GM06990 (cell line): ENCODE results near the gene SYP.

Source experiments
- DNase-seq: peaks from one replicate; pipeline ENCODE4 v3.0.0-alpha.2; 2011; ENCODE audit not compliant: insufficient read length; ENCODE audit errors: extremely low read depth
- H3K27me3 ChIP-seq: replicated peaks from 2 replicates; pipeline ENCODE4 v1.6.0; 2011; ENCODE audit warnings: low read length; ENCODE audit not compliant: control insufficient read depth, insufficient read depth
- H3K36me3 ChIP-seq: 2 replicates; pipeline ENCODE4 v1.5.1; 2011; ENCODE audit warnings: low read length; ENCODE audit not compliant: control insufficient read depth, insufficient read depth
- H3K4me3 ChIP-seq: replicated peaks from 2 replicates; pipeline ENCODE4 v1.5.1; 2011; ENCODE audit warnings: low read depth, mild to moderate bottlenecking, control low read depth, low read length
- CTCF ChIP-seq: IDR thresholded peaks from 2 replicates; pipeline ENCODE4 v1.5.1; 2011; ENCODE audit warnings: low read length, control low read depth, mild to moderate bottlenecking, inconsistent platforms; ENCODE audit not compliant: insufficient read depth, poor library complexity, severe bottlenecking

The SYP gene

DNA sequence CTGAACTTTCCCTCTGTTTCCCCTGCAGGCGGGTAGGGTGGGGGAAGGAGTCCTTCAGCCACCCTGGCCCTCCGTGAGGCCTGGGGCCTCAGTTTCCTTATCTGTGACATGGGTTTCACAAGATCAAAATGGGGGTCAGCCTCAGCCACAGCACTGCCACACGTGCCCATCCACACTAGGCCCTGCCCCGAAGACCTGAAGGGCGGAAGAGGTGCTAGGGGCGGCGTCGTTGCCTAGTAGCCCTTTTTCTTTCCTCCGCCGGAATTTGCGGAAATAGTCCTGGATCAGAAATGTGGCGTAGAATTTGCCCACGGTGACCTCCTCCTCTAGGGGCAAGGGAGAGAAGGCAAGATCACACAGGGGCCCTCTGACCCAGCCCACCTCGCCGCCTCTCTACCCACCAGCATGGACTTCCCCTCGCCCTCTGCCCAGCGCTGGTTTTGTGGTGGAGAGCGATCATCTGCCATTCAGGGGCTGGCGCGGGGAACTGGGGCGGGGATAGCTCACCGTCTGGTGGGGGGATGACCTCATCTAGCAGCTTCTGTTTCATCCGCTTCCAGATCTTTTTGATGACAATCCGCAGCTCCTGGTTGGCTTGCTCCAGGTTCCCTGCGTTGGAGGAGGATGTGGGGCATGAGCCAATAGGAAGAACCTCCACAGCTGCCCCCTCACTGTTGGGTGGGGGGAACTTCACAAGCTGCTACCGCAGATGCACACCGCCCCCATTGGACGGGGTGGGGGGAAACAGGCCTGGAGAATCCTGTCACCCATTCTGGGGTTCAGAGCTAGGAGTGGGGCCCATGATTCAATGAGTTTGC, 9.7 kb upstream of the SYP start:
- no peak for TF ChIP-seq CTCF
- H3K4me3 ChIP-seq = no peak overlapping the region

GRCh38 chrX:49208399-49208798, 8.4 kb upstream of the SYP start:
- H3K27me3 ChIP-seq = no peaks in the 10 kb centered on the region
- TF ChIP-seq CTCF = no peak
- H3K4me3 ChIP-seq = no peak overlapping the region
- H3K36me3 ChIP-seq = no peaks in the 10 kb centered on the region
- no peak for DNase-seq

More for the DNA sequence above, 9.7 kb upstream of the SYP start:
- DNase-seq = no peak
- H3K27me3 ChIP-seq = no peaks in the 10 kb centered on the region
- H3K36me3 ChIP-seq = no peaks in the 10 kb centered on the region

DNA sequence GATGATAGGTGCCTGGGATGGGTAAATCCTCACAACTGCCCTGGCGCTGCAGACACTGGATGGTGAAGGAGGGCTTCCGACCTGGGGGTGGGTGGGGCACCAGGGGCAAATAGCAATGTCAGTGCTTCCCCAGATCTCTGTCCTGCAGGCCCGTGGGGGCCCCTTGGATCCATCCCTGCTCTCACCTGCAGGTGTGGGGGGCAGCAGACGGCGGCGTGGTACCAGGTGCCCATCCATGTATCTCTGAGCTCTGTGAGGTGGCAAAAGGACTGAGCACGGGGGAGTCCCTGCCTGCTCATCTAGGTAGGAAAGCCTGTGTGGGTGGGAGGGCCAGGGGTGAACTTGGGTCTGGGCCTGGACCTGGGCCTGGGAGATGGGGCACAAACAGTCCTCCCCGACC, 6.5 kb upstream of the SYP start:
- H3K36me3 ChIP-seq = no peaks in the 10 kb centered on the region

GRCh38 chrX:49205443-49205842, 5.5 kb upstream of the SYP start:
- no peak overlapping the region for H3K4me3 ChIP-seq
- no peak for TF ChIP-seq CTCF
- no peaks in the 10 kb centered on the region for H3K36me3 ChIP-seq
- no peaks in the 10 kb centered on the region for H3K27me3 ChIP-seq
- no peak for DNase-seq

More for the DNA sequence above, 6.5 kb upstream of the SYP start:
- Histone ChIP-seq H3K4me3 (no peak overlapping the region), H3K27me3 (no peaks in the 10 kb centered on the region)
- no peak for DNase-seq
- TF ChIP-seq CTCF = no peak

GRCh38 chrX:49204709-49205108, 4.7 kb upstream of the SYP start:
- Histone ChIP-seq H3K36me3 (no peaks in the 10 kb centered on the region), H3K27me3 (no peaks in the 10 kb centered on the region), H3K4me3 (no peak overlapping the region)
- DNase-seq = no peak
- no peak for TF ChIP-seq CTCF
